ENCODE data around the gene YWHAB. TPM values are rescaled to one million over a fixed set of nuclear protein-coding genes. Genes with fewer than 3 reads are reported as not detected.

YWHAB gene
- total RNA-seq, result 100 to 1,000 TPM; 163 to 167 TPM
- polyA plus RNA-seq (2013, experiment 1 of 2), result 241 TPM
- polyA plus RNA-seq (2013, experiment 2 of 2), result 241 TPM
- 236 to 552 (median 392) reads per million in 172 experiments for total RNA-seq

- no peak for TF ChIP-seq CTCF (IDR thresholded peaks at IDR 0.05)
- ATAC-seq (ENCODE audit: poor library complexity) (peak; percentile 91), DNase-seq (peak; percentile 93 to 99 (median 98))
- Mint-ChIP-seq H3K4me3 (peak within 1 kb of the TSS; percentile 98), H3K9me3 (no peaks in the 10 kb centered on the region), H3K4me1 (ENCODE audit: low read depth) (peaks cover 80% of the 10 kb centered on the region), H3K27me3 (no peaks in the 10 kb centered on the region), H3K27ac (peak within 1 kb of the TSS; percentile 89), H3K36me3 (ENCODE audit: low read depth) (peaks cover 50% of the 10 kb centered on the region)
- Histone ChIP-seq H3K27ac (ENCODE audit: low read depth in 1 of 2, low read length in 2 of 2) (peak within 1 kb of the TSS; percentile 89 to 93), H3K9me3 (ENCODE audit: control insufficient read depth in 1 of 2, insufficient read depth in 1 of 2, low read length in 2 of 2) (no peaks in the 10 kb centered on the region), H3K4me3 (ENCODE audit: low read length) (peak within 1 kb of the TSS; percentile 91), H3K36me3 (ENCODE audit: insufficient read depth, low read length) (peaks cover 11% of the 10 kb centered on the region), H3K27me3 (ENCODE audit: control insufficient read depth in 1 of 2, insufficient read depth in 2 of 2, low read length in 2 of 2) (no peaks in the 10 kb centered on the region), H3K4me1 (ENCODE audit: insufficient read depth, low read length) (peaks cover 38% of the 10 kb centered on the region)
- intact Hi-C loops (cut with DNase I, micrococcal nuclease), result loop anchor here (2.0 to 10.0 kb wide), 10 partner anchors 23 to 1431 kb away; partner anchors contain the start of genes OSER1 (in 2 of the 2), STK4 (in 2 of the 2), PIGT (in 1 of the 2) and SERINC3 (in 1 of the 2)
- ChIA-PET CTCF (interaction anchor here (1.0 kb wide), 1 partner anchor 126 kb away, joined by 3 read pairs; no protein-coding TSS in a partner anchor), POLR2A (interaction anchor here (0.6 to 1.8 kb wide), 22 partner anchors 8 to 1049 kb away, joined by 3 to 12 read pairs (median 3); partner anchors contain the start of genes PABPC1L, PCIF1, PIGT and STK4)
These were observed at the start of gene YWHAB for GRCh38 chr20:44885392-44886265. Gene YWHAB, plus strand, starts transcription at chr20:44885705. Its CDS starts 15,829 bp downstream, at chr20:44901534.

- no peak for ATAC-seq (ENCODE audit: poor library complexity)
- intact Hi-C loops (cut with DNase I, micrococcal nuclease), result no loop called here
- H3K27ac ChIP-seq (ENCODE audit: low read depth in 1 of 2, low read length in 2 of 2), result no peak overlapping the region
- H3K27me3 Mint-ChIP-seq, result peaks cover 26% of the 10 kb centered on the region
- no peaks in the 10 kb centered on the region for H3K36me3 ChIP-seq (ENCODE audit: insufficient read depth, low read length)
- no peak overlapping the region for H3K4me3 ChIP-seq (ENCODE audit: low read length)
- H3K4me1 Mint-ChIP-seq (ENCODE audit: low read depth), result no peaks in the 10 kb centered on the region
- peaks cover 3% of the 10 kb centered on the region for H3K9me3 Mint-ChIP-seq
- TF ChIP-seq CTCF (IDR thresholded peaks at IDR 0.05), result no peak
- H3K36me3 Mint-ChIP-seq (ENCODE audit: low read depth), result no peaks in the 10 kb centered on the region
- CTCF ChIA-PET, result no interaction called here
- no peak overlapping the region for H3K27ac Mint-ChIP-seq
- H3K9me3 ChIP-seq (ENCODE audit: control insufficient read depth in 1 of 2, insufficient read depth in 1 of 2, low read length in 2 of 2), result no peaks in the 10 kb centered on the region
- H3K27me3 ChIP-seq (ENCODE audit: control insufficient read depth in 1 of 2, insufficient read depth in 2 of 2, low read length in 2 of 2), result peaks cover 7 to 8% of the 10 kb centered on the region in 2 experiments
- no peak overlapping the region for H3K4me3 Mint-ChIP-seq
- DNase-seq, result no peak
- H3K4me1 ChIP-seq (ENCODE audit: insufficient read depth, low read length), result no peaks in the 10 kb centered on the region
- POLR2A ChIA-PET, result no interaction called here
These were observed 48.8 kb upstream of the YWHAB start for GRCh38 chr20:44836601-44837120.

- intact Hi-C loops (cut with DNase I, micrococcal nuclease), result no loop called here
- Mint-ChIP-seq H3K36me3 (ENCODE audit: low read depth) (no peaks in the 10 kb centered on the region), H3K4me3 (no peak overlapping the region), H3K9me3 (peaks cover 3% of the 10 kb centered on the region), H3K27me3 (peaks cover 25% of the 10 kb centered on the region), H3K4me1 (ENCODE audit: low read depth) (no peaks in the 10 kb centered on the region), H3K27ac (no peak overlapping the region)
- Histone ChIP-seq H3K36me3 (ENCODE audit: insufficient read depth, low read length) (no peaks in the 10 kb centered on the region), H3K4me3 (ENCODE audit: low read length) (no peak overlapping the region), H3K27me3 (ENCODE audit: control insufficient read depth in 1 of 2, insufficient read depth in 2 of 2, low read length in 2 of 2) (peaks cover 0 to 5% of the 10 kb centered on the region in 2 experiments), H3K27ac (ENCODE audit: low read depth in 1 of 2, low read length in 2 of 2) (no peak overlapping the region), H3K9me3 (ENCODE audit: control insufficient read depth in 1 of 2, insufficient read depth in 1 of 2, low read length in 2 of 2) (no peaks in the 10 kb centered on the region), H3K4me1 (ENCODE audit: insufficient read depth, low read length) (no peaks in the 10 kb centered on the region)
- DNase-seq, result no peak
- ATAC-seq (ENCODE audit: poor library complexity), result no peak
- ChIA-PET CTCF (no interaction called here), POLR2A (no interaction called here)
- no peak for TF ChIP-seq CTCF (IDR thresholded peaks at IDR 0.05)
These were observed 47.6 kb upstream of the YWHAB start for GRCh38 chr20:44837946-44838345.

All from CD4-positive, alpha-beta T cell (primary cell).